ENCODE results near the gene APOBEC3H. TPM values are rescaled to one million over a fixed set of nuclear protein-coding genes. Genes with fewer than 3 reads are reported as not detected.

The APOBEC3H gene
- total RNA-seq, 4 donors from 2014 or later: 0.67 TPM; not detected in 3

DNA sequence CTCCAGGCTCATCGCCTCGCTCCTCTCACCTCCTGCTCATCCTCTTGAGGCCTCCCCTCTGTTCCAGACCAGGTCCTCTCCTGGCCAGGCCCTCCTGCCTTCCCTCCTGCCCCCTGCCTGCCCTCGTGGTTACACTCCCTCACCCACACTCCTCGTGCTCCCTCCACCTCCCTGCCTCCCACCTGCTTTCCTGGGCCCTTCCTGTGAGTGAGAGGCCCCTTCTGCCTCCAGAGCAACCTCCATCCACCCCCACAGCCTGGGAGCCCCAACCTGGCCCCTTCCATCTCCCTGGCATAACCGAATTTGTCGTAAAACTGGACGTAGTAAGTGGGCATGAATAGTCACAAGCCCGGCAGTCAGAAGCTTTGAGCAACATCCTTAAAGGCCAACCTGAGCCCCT, 15.4 kb upstream of the APOBEC3H start:
- Histone ChIP-seq H3K36me3 (no peaks in the 10 kb centered on the region), H3K9me3 (no peaks in the 10 kb centered on the region), H3K27ac (no peak overlapping the region), H3K27me3 (no peaks in the 10 kb centered on the region), H3K4me1 (peaks cover 6 to 12% of the 10 kb centered on the region in 2 donors), H3K4me3 (replicated peaks in 1 of 3) (no peak overlapping the region)
- TF ChIP-seq, protein P1, sequence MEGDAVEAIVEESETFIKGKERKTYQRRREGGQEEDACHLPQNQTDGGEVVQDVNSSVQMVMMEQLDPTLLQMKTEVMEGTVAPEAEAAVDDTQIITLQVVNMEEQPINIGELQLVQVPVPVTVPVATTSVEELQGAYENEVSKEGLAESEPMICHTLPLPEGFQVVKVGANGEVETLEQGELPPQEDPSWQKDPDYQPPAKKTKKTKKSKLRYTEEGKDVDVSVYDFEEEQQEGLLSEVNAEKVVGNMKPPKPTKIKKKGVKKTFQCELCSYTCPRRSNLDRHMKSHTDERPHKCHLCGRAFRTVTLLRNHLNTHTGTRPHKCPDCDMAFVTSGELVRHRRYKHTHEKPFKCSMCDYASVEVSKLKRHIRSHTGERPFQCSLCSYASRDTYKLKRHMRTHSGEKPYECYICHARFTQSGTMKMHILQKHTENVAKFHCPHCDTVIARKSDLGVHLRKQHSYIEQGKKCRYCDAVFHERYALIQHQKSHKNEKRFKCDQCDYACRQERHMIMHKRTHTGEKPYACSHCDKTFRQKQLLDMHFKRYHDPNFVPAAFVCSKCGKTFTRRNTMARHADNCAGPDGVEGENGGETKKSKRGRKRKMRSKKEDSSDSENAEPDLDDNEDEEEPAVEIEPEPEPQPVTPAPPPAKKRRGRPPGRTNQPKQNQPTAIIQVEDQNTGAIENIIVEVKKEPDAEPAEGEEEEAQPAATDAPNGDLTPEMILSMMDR (IDR thresholded peaks at IDR 0.05): no peak
- no peak for DNase-seq
- intact Hi-C loops (cut with DNase I): no loop called here
- 67 to 73% methylated on average over 8 of the region's 8 CpGs for WGBS, 2 donors

DNA sequence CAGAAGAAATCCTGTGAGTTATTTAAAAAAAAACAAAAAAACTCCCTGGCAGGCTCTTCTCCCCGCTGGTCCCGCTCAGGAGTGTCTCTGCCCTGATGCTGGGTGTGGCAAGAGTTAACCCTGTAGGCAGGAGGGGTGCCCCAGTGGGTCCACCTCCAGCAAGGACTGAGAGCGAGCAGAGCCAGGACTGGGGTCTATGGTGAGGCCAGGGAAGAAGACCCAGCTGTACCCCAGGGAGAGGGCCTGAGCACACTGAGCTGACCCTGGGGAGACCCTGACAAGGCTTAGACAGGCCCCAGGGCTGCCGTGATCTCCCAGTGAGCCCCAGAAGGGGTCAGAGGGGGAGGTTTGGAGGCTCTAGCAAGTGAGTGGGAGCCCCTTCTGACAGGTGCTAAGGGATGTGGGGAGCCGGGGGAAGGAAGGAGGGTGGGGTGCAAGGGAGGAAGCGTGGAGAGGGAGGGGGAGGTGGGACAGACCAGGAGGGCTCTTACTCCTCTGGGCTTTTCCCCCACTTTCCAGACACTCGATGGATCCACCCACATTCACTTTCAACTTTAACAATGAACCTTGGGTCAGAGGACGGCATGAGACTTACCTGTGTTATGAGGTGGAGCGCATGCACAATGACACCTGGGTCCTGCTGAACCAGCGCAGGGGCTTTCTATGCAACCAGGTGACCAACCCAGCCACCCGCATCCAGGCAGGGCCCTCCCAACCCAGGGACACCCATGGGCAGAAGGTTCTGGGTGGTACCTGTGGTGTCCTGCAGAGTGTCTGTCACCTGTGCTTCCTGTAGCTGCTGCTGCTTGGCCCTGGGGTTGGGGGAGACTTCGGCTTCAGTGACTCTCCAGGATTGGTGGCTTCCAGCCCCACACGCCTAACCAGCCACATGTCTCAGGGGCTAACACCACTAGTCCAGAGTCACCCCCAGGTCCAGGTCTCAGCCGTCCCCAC, 13.6 kb upstream of the APOBEC3H start:
- WGBS, 2 donors: 72 to 87% methylated on average over 9 to 13 of the region's 14 CpGs
- intact Hi-C loops (cut with DNase I): no loop called here
- no peak overlapping the region for H3K4me3 ChIP-seq (replicated peaks in 1 of 3)
- peaks cover 0 to 4% of the 10 kb centered on the region in 2 donors for H3K4me1 ChIP-seq
- no peaks in the 10 kb centered on the region for H3K9me3 ChIP-seq
- TF ChIP-seq, protein P1 (IDR thresholded peaks at IDR 0.05): no peak
- no peak for TF ChIP-seq POLR2A (IDR thresholded peaks at IDR 0.05)
- no peaks in the 10 kb centered on the region for H3K36me3 ChIP-seq
- H3K27me3 ChIP-seq: no peaks in the 10 kb centered on the region
- H3K27ac ChIP-seq: no peak overlapping the region
- DNase-seq: no peak

DNA sequence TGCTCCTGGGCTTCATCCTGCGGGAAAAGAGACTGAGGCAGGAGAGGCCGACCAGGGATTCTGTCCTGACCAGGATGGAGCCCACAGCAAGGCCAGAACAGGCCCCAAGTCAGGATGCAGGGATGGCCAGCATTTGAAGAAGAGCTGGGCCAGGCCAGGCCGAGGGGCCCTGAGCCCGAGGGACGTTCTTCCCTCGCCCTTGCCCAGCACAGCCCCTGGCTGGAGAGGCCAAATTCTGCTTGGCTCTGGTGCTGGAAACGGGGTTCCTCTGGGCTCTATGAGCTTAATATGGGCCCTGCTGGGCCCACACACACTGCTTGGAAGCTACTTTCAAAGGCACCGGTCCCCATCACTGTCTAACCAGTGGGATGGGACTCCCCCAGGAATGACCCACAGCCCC, 12.4 kb upstream of the APOBEC3H start:
- no peak for DNase-seq
- Histone ChIP-seq H3K36me3 (no peaks in the 10 kb centered on the region), H3K27ac (no peak overlapping the region), H3K4me3 (replicated peaks in 1 of 3) (no peak overlapping the region), H3K9me3 (no peaks in the 10 kb centered on the region), H3K27me3 (no peaks in the 10 kb centered on the region), H3K4me1 (peaks cover 0 to 4% of the 10 kb centered on the region in 2 donors)
- 88 to 96% methylated on average over 3 to 7 of the region's 8 CpGs for WGBS, 2 donors
- intact Hi-C loops (cut with DNase I): no loop called here
- TF ChIP-seq, protein P1 (IDR thresholded peaks at IDR 0.05): no peak
- TF ChIP-seq POLR2A (IDR thresholded peaks at IDR 0.05): no peak

DNA sequence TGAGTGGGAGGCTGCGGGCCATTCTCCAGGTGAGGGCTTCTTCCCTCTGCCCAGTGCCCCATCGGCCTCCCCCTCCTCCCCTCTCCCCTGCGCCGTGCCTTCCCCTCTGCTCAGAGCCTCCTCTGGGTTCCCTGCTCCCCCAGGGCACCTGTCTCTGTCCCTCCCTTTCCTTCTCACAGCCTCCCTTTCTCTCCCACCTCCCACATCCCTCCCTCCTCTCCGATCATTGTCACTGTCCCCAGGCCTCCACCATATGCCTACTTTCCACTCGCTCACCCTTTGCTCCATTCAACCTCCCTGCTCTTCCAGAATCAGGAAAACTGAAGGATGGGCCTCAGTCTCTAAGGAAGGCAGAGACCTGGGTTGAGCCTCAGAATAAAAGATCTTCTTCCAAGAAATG, 9.9 kb upstream of the APOBEC3H start:
- TF ChIP-seq POLR2A (IDR thresholded peaks at IDR 0.05): no peak
- TF ChIP-seq, protein P1 (IDR thresholded peaks at IDR 0.05): no peak
- H3K27ac ChIP-seq: no peak overlapping the region
- H3K4me1 ChIP-seq: peaks cover 0 to 4% of the 10 kb centered on the region in 2 donors
- no peak overlapping the region for H3K4me3 ChIP-seq (replicated peaks in 1 of 3)
- H3K9me3 ChIP-seq: no peaks in the 10 kb centered on the region
- H3K36me3 ChIP-seq: no peaks in the 10 kb centered on the region
- WGBS, 2 donors: 93 to 96% methylated on average over 6 of the region's 6 CpGs
- no peak for DNase-seq
- intact Hi-C loops (cut with DNase I): no loop called here
- no peaks in the 10 kb centered on the region for H3K27me3 ChIP-seq

Measured in thyroid gland (tissue), 4 donors.